HepG2 (cell line): ENCODE data around the gene RTEL1. TPM values are rescaled to one million over a fixed set of nuclear protein-coding genes. Genes with fewer than 3 reads are reported as not detected.

Experiments used
- ATAC-seq: fragments of 200-7000 bp; cut with Tn5 transposase; 3 replicates; pipeline ENCODE4 v1.9.1; 2020; ENCODE audit warnings: mild to moderate bottlenecking, moderate library complexity
- BruUV-seq: library from RNA; stranded (reverse); fragments of 400-500 nt; replicated peaks from 2 replicates; lab custom pipeline; 2021; lab: Mats Ljungman, UMichigan
- CTCF ChIA-PET: fragments of 300-600 bp; formaldehyde crosslinking; extraction: SDS; loops from one replicate; lab custom pipeline; 2021; ENCODE audit warnings: low total read pairs, inconsistent platforms, low intra/inter-chr PET ratio; lab: Yijun Ruan, JAX
- POLR2A ChIA-PET: fragments of 350-600 bp; sonication (Branson Sonifier 250); formaldehyde crosslinking; loops from one replicate; lab custom pipeline; 2020; ENCODE audit warnings: antibody characterized with exemption, inconsistent platforms; lab: Yijun Ruan, JAX
- DNase-seq: peaks from one replicate; pipeline ENCODE4 v3.0.0-alpha.2; 2015; ENCODE audit warnings: low spot score
- FAIRE-seq: peaks from 3 replicates; lab custom pipeline; 2011; peaks lifted over from hg19 to GRCh38; lab: Jason Lieb, UNC
- H2AFZ ChIP-seq: one replicate; pipeline ENCODE4 v1.6.1; 2011; ENCODE audit warnings: low read length, inconsistent platforms
- H3K27ac ChIP-seq: fragments of 300-600 bp; 3 replicates; pipeline ENCODE4 v1.8.0; 2011; ENCODE audit warnings: mixed run types, mild to moderate bottlenecking, mixed read lengths, low read length, inconsistent platforms; ENCODE audit not compliant: insufficient read depth; ENCODE audit errors: extremely low read length
- H3K27me3 ChIP-seq, 2 experiments: fragments of 200-600 bp in 1 of 2; 2 replicates in 1 of 2; 3 replicates in 1 of 2; pipeline versions ENCODE4 v1.6.0 to v1.8.0; 2011; ENCODE audit warnings: low read length in 2 of 2, mild to moderate bottlenecking in 2 of 2, moderate library complexity in 2 of 2, inconsistent platforms in 1 of 2; ENCODE audit not compliant: insufficient read depth in 2 of 2, control insufficient read depth in 1 of 2
- H3K36me3 ChIP-seq, 2 experiments: fragments of 200-600 bp in 1 of 2; replicated peaks in 1 of 2; 2 replicates in 1 of 2; 3 replicates in 1 of 2; pipeline versions ENCODE4 v1.5.1 to v1.8.0; 2011; ENCODE audit warnings: low read length in 2 of 2, inconsistent platforms in 1 of 2; ENCODE audit not compliant: insufficient read depth in 2 of 2, control insufficient read depth in 1 of 2
- H3K4me1 ChIP-seq: 2 replicates; pipeline ENCODE4 v1.5.1; 2012; ENCODE audit warnings: low read length, inconsistent platforms; ENCODE audit not compliant: insufficient read depth
- H3K4me2 ChIP-seq: 2 replicates; pipeline ENCODE4 v1.6.0; 2011; ENCODE audit warnings: low read depth, low read length, inconsistent platforms
- H3K4me3 ChIP-seq, 3 experiments: fragments of 200-600 bp in 1 of 3; sonication (generic), shearing (Covaris generic) in 1 of 3; replicated peaks in 1 of 3; 2 replicates each; pipeline ENCODE4 v1.5.1; 2011 to 2016; ENCODE audit warnings: low read length in 3 of 3, inconsistent platforms in 2 of 3, low read depth in 2 of 3, mild to moderate bottlenecking in 2 of 3, control low read depth in 1 of 3, mixed read lengths in 1 of 3; ENCODE audit not compliant: insufficient read depth in 1 of 3
- H3K79me2 ChIP-seq: one replicate; pipeline ENCODE4 v1.6.1; 2011; ENCODE audit warnings: low read length, inconsistent platforms; ENCODE audit not compliant: insufficient read depth
- H3K9ac ChIP-seq: 2 replicates; pipeline ENCODE4 v1.6.0; 2011; ENCODE audit warnings: mild to moderate bottlenecking, low read depth, low read length, inconsistent platforms; ENCODE audit not compliant: insufficient read depth
- H3K9me3 ChIP-seq: 2 replicates; pipeline ENCODE4 v1.5.1; 2012; ENCODE audit warnings: mild to moderate bottlenecking, low read length
- H4K20me1 ChIP-seq: 2 replicates; pipeline ENCODE4 v1.6.0; 2011; ENCODE audit warnings: inconsistent platforms, mild to moderate bottlenecking, low read length, moderate library complexity; ENCODE audit not compliant: insufficient read depth
- MAFK ChIP-seq, 2 experiments: IDR thresholded peaks in 1 of 2; conservative IDR thresholded peaks in 1 of 2; 2 replicates each; pipeline ENCODE4 v1.6.1; 2011; ENCODE audit warnings: improper control_type of control experiment in 2 of 2, low read length in 2 of 2
- RBFOX2 ChIP-seq: fragments of 200-400 bp; formaldehyde crosslinking; IDR thresholded peaks from 2 replicates; pipeline ENCODE4 v1.6.1; 2017; ENCODE audit warnings: low read depth, mild to moderate bottlenecking, low read length
- ZNF225 ChIP-seq: sonication (generic); formaldehyde crosslinking; IDR thresholded peaks from 2 replicates; pipeline ENCODE4 v1.4.0; 2020; ENCODE audit warnings: mild to moderate bottlenecking, missing genetic modification reagents
- WGBS: methylation state at CpG from one replicate; pipeline ENCODE4 v1.1.6; 2017; ENCODE audit warnings: low lambda C conversion rate; 5-methylcytosine and 5-hydroxymethylcytosine counted together
- in situ Hi-C: cut with HindIII; loops from 2 replicates; pipeline ENCODE4 v1.10.0; 2017; ENCODE audit warnings: low pct_unique_long_range_greater_than_20kb; ENCODE audit not compliant: extremely low pct_ligation_motif_present
- intact Hi-C: fragments of 100-400 bp; cut with micrococcal nuclease; formaldehyde crosslinking; loops from one replicate; pipeline ENCODE4 v1.10.0; 2022; ENCODE audit not compliant: unreplicated experiment
- polyA plus RNA-seq, 8 experiments: library from polyadenylated mRNA; depleted of rRNA in 3 of 8; stranded (reverse) in 7 of 8; unstranded in 1 of 8; fragments of >200 nt; fragmentation: Illumina TruSeq in 4 of 8; extraction: Trizol in 4 of 8; gene quantifications; 2 replicates each; pipeline versions ENCODE4 v1.2.1 to v1.2.3, GENCODE V29; 2011 to 2016; ENCODE audit warnings: low read depth in 4 of 8, missing spikeins in 1 of 8, mixed read lengths in 1 of 8; ENCODE audit not compliant: insufficient read depth in 1 of 8
- total RNA-seq, 5 experiments: library from RNA; depleted of rRNA; stranded (reverse); fragments of >200 nt; fragmentation: Illumina TruSeq; extraction: Trizol; gene quantifications; 2 replicates each; pipeline ENCODE4 v1.2.3, GENCODE V29; 2016; ENCODE audit warnings: low read depth in 1 of 5
- TF ChIP-seq, protein P1 (sequence below): sonication (generic); formaldehyde crosslinking; IDR thresholded peaks from 2 replicates; pipeline ENCODE4 v1.4.0; 2020; ENCODE audit warnings: missing genetic modification reagents, borderline replicate concordance
- TF ChIP-seq, protein P2 (sequence below): sonication (generic); formaldehyde crosslinking; IDR thresholded peaks from 2 replicates; pipeline ENCODE4 v1.8.1; 2022; ENCODE audit warnings: mild to moderate bottlenecking, missing genetic modification reagents
- TF ChIP-seq, protein P3 (sequence below): sonication (generic); formaldehyde crosslinking; IDR thresholded peaks from 2 replicates; pipeline ENCODE4 v1.8.1; 2023; ENCODE audit warnings: mild to moderate bottlenecking, missing genetic modification reagents, borderline replicate concordance

Gene RTEL1
- total and polyA plus RNA-seq, 2 of the 13 experiments (the other 11 are each of a cell fraction or from before 2014, with no cell fraction given) = 21.8 to 36.4 TPM

DNA sequence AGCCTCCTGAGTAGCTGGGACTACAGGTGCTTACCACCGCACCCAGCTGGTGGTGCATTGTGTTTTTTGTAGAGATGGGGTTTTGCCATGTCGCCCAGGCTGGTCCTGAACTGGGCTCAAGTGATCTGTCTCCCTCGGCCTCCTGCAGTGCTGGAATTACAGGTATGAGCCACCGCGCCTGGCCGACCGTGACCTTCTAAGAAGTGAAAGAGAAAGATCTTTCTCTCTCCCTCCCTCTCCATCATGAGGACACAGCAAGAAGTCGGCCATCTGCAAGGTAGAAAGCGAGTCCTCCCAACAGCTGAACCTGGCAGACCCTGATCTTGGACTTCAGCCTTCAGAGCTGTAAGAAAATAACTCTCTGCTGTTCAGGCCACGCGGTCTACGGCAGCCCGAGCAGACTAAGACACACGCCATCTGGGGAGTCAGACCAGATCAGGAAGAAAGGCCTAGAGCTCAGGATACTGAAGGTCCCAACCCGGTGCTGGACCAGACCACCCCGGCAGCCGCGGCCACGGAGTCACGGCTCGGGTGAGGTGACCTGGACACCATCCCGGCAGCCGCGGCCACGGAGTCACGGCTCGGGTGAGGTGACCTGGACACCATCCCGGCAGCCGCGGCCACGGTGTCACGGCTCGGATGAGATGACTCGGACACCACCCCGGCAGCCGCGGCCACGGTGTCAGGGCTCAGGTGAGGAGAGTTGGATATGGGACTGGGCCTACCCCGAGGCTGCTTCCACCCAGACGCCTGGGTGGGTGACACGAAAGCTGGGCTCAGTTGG, 40.8 kb upstream of the RTEL1 start:
- intact Hi-C loops (no loop called here), in situ Hi-C loops (no loop called here)
- Histone ChIP-seq H3K79me2 (peaks cover 19% of the 10 kb centered on the region), H3K36me3 (peaks cover 20 to 54% of the 10 kb centered on the region in 2 experiments), H3K9me3 (peaks cover 8% of the 10 kb centered on the region; the same call in 1 of the 2 replicates), H3K27me3 (no peaks in the 10 kb centered on the region), H3K4me1 (no peaks in the 10 kb centered on the region), H3K4me3 (no peak overlapping the region), H3K4me2 (no peak overlapping the region), H3K9ac (no peak overlapping the region), H3K27ac (no peak overlapping the region), H4K20me1 (peaks cover under 1% of the 10 kb centered on the region; the same call in 1 of the 2 replicates), H2AFZ (no peak overlapping the region)
- WGBS = 95% methylated on average over 41 of the region's 41 CpGs
- ChIA-PET CTCF (no interaction called here), POLR2A (interaction anchor here (0.7 kb wide), 1 partner anchor 10 kb away, joined by 3 read pairs; the partner anchor contains the start of gene GMEB2)
- no peak for DNase-seq
- no peak; the same call in 2 of the 3 replicates for ATAC-seq
- FAIRE-seq = no peak
- no peak for TF ChIP-seq ZNF225 (CRISPR knock-in tag)
- TF ChIP-seq, protein P1, sequence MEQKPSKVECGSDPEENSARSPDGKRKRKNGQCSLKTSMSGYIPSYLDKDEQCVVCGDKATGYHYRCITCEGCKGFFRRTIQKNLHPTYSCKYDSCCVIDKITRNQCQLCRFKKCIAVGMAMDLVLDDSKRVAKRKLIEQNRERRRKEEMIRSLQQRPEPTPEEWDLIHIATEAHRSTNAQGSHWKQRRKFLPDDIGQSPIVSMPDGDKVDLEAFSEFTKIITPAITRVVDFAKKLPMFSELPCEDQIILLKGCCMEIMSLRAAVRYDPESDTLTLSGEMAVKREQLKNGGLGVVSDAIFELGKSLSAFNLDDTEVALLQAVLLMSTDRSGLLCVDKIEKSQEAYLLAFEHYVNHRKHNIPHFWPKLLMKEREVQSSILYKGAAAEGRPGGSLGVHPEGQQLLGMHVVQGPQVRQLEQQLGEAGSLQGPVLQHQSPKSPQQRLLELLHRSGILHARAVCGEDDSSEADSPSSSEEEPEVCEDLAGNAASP (CRISPR knock-in tag) = no peak
- TF ChIP-seq RBFOX2 = 0 out of 2 replicates have a peak, but pooled peaks have one; percentile 23
- BruUV-seq = no TSS peak

- CTCF ChIA-PET = no interaction called here
- intact Hi-C loops = no loop called here
- TF ChIP-seq, protein P2, sequence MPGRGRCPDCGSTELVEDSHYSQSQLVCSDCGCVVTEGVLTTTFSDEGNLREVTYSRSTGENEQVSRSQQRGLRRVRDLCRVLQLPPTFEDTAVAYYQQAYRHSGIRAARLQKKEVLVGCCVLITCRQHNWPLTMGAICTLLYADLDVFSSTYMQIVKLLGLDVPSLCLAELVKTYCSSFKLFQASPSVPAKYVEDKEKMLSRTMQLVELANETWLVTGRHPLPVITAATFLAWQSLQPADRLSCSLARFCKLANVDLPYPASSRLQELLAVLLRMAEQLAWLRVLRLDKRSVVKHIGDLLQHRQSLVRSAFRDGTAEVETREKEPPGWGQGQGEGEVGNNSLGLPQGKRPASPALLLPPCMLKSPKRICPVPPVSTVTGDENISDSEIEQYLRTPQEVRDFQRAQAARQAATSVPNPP (CRISPR knock-in tag) = no peak
- peak in 1 of 2 experiments; percentile 10; a peak in 1 of 4 replicates for TF ChIP-seq MAFK (conservative IDR thresholded peaks at IDR 0.05 in 1 of 2, IDR thresholded peaks at IDR 0.05 in 1 of 2; ENCODE audit: low read length in 2 of 2)
- TF ChIP-seq, protein P3, sequence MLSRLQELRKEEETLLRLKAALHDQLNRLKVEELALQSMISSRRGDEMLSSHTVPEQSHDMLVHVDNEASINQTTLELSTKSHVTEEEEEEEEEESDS (CRISPR knock-in tag) = no peak
Observed at GRCh38 chr20:63617876-63618265, 40.2 kb upstream of the RTEL1 start.

More at GRCh38 chr20:63617876-63618265, 40.2 kb upstream of the RTEL1 start:
- Histone ChIP-seq H3K4me2 (no peak overlapping the region), H3K9me3 (peaks cover 8% of the 10 kb centered on the region; the same call in 1 of the 2 replicates), H3K27ac (no peak overlapping the region), H4K20me1 (no peaks in the 10 kb centered on the region), H3K9ac (no peak overlapping the region), H3K4me3 (no peak overlapping the region), H2AFZ (no peak overlapping the region), H3K36me3 (peaks cover 21 to 54% of the 10 kb centered on the region in 2 experiments), H3K79me2 (peaks cover 23% of the 10 kb centered on the region), H3K4me1 (no peaks in the 10 kb centered on the region), H3K27me3 (no peaks in the 10 kb centered on the region)
- ATAC-seq (no peak; the same call in 2 of the 3 replicates), FAIRE-seq (no peak), DNase-seq (no peak)
- BruUV-seq = no TSS peak
- 99% methylated on average over 8 of the region's 8 CpGs for WGBS
- POLR2A ChIA-PET = interaction anchor here (0.7 kb wide), 1 partner anchor 9 kb away, joined by 3 read pairs; the partner anchor contains the start of gene GMEB2
- in situ Hi-C loops = no loop called here
